Skin of body (tissue), 2 donors: Measurements from ENCODE around the gene HMCN2. TPM values are rescaled to one million over a fixed set of nuclear protein-coding genes. Genes with fewer than 3 reads are reported as not detected.
A peak's percentile ranks its signal among the peaks of the same experiment; 100 is the strongest.
"Not testable (repeated sequence)": the region's sequence is repeated elsewhere in the genome, so short reads cannot be mapped to it uniquely, and the experiment has no call there.

Source experiments
- DNase-seq: peaks from one replicate; lab custom pipeline; 2025; lab: John Stamatoyannopoulos, UW
- total RNA-seq: library from RNA; depleted of rRNA; stranded (reverse); fragments of >200 nt; gene quantifications from one replicate; pipeline ENCODE4 v1.2.3, GENCODE V29; 2014

The HMCN2 gene
- total RNA-seq, 1 donor from 2014 or later = 20.7 TPM

GRCh38 chr9:130330202-130330862 lies 64.8 kb downstream of the HMCN2 start:
- no peak for DNase-seq

GRCh38 chr9:130331061-130331460 lies 65.5 kb downstream of the HMCN2 start:
- no peak for DNase-seq

GRCh38 chr9:130331573-130331972 lies 66.0 kb downstream of the HMCN2 start:
- DNase-seq = peak; percentile 76

DNA sequence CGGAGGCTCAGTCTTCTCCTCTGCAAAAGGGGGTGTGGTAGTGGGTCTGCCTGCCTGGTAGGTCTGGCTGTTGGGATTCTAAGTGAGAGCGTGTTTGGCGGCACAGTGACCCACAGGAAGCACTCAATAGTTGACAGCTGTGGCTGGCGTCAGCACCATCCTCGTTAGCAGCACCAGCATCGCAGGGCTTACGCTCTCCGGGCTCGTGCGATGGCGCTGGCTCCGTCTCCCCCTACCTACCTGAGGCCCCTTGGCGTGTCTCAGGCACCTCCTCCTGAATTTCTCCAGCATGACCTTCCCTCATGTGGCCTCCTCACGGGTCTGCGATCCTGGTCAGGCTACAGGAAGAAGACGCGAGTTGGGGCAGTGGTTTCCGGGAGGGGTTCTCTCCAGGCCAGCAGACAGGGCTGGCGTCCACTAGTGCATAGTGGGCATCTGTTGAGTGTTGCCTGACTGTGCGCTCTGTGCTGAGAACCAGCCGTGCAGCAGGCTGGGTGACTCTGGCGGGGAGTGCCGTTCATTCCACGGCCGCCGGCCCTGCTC lies 66.9 kb downstream of the HMCN2 start:
- DNase-seq = peak; percentile 16

DNA sequence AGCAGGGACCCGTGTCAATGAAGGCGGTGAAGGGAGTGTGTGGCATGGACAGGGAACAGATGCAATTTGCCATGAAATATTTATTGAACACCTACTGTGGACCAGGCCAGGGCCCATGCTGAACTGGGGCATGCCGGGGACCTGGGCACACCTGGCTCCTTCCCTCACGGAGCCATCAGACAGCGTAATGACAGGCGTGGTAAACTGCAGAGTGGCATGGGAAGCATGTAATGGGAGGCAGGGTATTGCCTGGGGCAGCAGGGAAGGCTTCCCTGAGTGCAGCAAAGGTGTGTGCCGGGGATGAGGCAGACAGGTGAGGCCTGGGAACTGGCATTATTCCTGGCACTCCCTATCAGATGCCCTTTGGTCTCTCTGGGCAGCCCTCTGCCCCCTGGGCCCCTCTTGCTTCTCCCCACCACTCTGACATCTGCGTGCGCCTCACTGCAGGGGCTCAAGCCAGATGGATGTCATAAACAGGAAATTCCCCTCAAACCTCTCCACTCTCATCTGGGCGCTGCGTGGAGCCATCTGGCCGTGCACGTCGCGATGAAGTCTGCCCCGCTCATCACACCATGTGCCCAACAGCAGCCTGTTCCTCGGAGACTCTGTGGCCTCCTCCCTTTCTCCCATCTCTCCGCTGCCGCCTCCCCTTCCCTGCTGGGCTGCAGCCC lies 67.6 kb downstream of the HMCN2 start:
- peak; percentile 68 for DNase-seq

DNA sequence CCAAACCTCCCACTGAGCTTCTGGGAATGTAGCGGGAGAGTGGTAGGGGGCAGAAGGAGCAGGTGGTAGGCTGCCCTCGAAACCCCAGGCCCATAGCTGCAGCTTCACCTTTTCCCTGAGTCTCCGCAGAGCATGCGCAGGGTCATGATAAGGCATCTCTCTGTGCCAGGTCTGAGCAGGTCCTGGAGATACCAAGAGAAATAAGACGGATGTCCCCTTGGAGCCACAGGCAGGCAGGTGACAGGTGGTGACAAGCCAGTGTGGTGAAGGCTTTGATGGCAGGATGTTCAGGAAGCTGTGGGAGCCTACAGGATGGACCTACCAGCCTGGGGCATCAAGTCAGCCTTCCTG lies 68.1 kb downstream of the HMCN2 start:
- DNase-seq = no peak

DNA sequence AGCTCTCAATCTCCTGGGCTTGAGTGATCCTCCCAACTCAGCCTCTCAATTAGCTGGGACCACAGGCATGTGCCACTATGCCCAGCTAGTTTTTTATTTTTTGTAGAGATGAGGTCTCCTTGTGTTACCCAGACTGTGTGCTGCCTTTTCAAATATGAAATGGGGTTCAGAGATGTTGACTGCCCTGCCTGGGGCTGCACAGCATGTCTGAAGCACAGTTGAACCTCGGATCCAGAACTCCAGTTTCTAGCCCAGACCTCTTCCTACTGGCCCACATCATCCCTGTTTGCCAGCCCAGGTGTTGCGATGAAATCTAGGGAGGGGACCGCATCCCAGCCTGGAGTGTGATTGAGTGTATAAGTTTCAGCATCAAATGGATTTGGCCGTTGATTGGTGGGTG lies 69.4 kb downstream of the HMCN2 start:
- no peak for DNase-seq

DNA sequence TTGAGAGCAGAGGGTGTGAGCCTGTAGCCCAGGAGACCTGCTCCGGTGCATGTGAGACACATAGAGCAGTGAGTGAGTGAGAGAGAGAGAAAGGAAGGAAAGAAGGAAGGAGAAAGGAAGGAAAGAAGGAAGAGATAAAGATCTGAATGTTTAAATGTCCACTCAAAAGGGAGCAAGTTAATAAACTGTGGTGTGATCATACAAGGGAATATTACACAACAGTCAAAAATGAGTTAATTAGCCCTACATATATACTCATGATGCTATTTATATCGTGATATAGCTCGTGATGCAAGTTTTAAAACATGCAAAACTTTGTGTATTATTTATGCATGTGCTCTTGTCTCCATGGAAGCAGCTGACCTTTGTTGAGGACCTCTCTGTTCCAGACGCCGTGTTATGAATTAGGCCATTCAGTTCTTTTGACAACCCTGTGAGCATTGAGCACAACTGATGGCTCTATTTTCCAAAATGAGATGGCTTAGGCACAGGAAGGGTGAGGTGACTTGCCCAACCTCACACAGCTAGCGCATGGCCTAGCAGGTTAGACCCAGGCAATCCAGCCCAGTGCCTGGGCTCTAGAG lies 70.6 kb downstream of the HMCN2 start:
- DNase-seq = no peak

DNA sequence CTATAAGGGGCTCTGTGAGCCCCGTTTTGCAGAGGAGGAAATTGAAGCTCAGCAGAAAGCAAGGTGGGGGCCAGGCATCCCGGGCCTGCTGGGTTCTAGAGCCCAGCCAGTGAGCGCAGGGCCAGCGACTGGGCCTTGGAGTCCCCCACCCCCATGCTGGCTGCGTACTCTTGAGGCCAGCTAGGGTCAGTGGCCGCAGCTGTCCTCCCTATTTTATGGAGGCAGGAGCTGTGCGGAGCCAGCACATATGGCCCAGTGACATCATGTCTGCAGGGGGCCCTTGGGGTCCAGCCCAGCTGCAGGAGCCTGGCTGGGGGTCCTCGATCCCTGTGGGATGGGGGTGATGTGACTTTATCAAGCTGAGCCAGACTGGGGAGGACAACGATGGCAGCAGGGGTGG lies 71.3 kb downstream of the HMCN2 start:
- DNase-seq = no peak

DNA sequence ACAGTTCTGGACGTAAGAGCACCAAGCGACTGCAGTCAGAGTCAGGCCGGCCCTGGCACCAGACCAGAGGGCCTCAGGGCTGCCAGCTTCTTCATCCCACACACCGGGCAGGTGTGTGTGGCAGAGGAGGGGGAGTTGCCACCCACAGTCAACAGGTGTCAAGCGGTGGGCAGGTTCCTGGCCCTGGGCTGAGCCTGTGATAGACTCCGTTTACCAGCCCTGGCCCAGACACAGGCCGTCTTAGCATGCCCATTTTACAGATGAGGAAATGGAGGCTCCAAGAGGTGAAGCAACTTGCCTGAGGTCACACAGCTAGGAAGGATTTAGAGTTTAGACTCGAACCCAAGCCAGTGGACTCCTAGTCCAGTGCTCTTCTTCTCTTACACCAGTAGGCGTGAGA lies 71.8 kb downstream of the HMCN2 start:
- DNase-seq = no peak

- no peak for DNase-seq
Measured at GRCh38 chr9:130337784-130338380, 72.3 kb downstream of the HMCN2 start.

GRCh38 chr9:130338891-130339290 lies 73.3 kb downstream of the HMCN2 start:
- not testable (repeated sequence) for DNase-seq

- no peak for DNase-seq
Measured at GRCh38 chr9:130339306-130339705, 73.7 kb downstream of the HMCN2 start.

GRCh38 chr9:130340011-130340410 lies 74.5 kb downstream of the HMCN2 start:
- no peak for DNase-seq

GRCh38 chr9:130340557-130340956 lies 75.0 kb downstream of the HMCN2 start:
- not testable (repeated sequence) for DNase-seq

DNA sequence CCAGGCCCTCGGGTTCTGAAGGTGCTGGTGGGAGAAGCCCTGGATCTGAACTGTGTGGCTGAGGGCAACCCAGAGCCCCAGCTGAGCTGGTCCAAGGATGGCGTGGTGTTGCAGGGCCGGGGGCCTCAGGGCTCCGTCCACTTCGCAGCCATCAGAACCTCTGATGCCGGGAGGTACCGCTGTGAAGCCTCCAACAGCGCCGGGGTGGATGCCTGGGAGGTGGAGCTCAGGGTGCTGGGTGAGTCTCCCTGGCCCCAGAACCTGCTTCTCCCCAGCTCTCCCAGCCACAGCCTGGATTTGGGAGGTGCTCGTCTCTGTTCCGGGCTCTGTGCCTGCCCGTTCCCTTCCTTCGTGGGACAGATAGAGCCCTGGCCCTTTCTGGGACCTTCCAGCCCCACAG lies 75.6 kb downstream of the HMCN2 start:
- no peak for DNase-seq

DNA sequence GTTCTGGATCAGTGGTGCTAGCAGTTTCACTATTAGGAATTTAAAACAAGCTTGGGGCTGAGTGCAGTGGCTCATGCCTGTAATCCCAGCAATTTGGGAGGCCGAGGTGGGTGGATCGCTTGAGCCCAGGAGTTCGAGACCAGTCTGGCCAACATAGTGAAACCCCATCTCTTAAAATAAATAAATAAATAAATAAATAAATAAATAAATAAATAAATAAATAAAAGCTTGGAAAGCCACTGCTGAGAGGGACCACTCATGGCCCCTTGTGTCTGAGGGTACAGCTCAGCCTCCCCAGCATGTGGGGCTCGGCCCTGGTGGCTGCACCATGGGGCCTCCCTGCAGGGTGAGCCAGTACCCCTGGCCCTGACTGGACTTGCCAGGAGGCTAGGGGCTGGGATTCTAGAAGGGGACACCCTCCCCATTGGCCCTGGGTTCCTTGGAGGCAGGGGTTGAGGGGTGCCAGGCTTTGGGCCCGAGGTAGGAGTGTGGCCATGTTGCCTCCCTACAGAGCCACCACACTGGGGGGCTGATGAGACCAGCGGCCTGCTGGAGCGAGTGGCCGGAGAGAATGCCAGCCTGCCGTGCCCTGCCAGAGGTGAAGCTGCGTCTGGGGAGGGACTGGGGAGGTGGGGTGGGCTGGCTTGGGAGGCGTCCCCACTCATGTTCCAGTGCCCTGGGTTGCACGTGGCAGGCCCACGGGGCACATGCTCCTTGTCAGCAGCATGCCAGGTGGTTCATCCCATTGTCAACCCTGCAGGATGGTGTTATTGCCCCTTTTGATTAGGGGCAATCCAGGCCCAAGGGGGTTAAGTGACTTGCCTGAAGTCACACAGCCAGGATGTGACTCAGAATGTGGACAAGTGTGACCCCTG lies 76.5 kb downstream of the HMCN2 start:
- DNase-seq = no peak

DNA sequence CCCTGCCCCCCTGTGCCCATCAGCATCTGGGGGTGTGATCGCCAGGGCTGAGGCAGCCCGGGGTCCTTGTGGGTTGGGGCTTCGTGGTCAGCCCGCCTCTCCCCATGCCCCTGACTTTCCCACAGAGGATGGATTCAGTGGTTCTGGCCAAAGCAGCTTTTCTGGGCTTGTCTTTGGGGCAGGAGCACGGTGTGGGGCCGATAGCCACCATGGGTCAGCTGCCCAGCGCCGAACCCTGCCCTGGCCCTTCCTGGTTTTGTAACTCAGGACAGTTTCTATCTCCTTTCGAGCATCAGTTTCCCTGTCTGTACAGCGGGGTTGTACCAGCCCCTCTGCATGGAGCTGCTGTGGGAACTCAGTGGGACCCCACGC lies 77.1 kb downstream of the HMCN2 start:
- no peak for DNase-seq

- DNase-seq = no peak
Measured at GRCh38 chr9:130343445-130343918, 77.9 kb downstream of the HMCN2 start.

- no peak for DNase-seq
Measured at GRCh38 chr9:130344366-130344765, 78.8 kb downstream of the HMCN2 start.
